ENCODE data around the gene DCBLD2. TPM values are rescaled to one million over a fixed set of nuclear protein-coding genes. Genes with fewer than 3 reads are reported as not detected.

Gene DCBLD2
- total and polyA plus RNA-seq, 2 donors (not counting 3 experiments of a cell fraction or from before 2014, with no cell fraction given) = 28.7 to 77.3 TPM

- dilution Hi-C loops (cut with MboI; ENCODE audit: extremely low pct_ligation_motif_present, low sequenced_read_pairs) = no loop called here
- Histone ChIP-seq H4K20me1 (replicated peaks; ENCODE audit: control insufficient read depth, extremely low read depth, insufficient read depth, low read length) (no peaks in the 10 kb centered on the region), H3K4me2 (ENCODE audit: insufficient read depth, low read length) (no peak overlapping the region), H3K4me3 (replicated peaks in 1 of 3; ENCODE audit: insufficient read depth in 1 of 3, low read depth in 1 of 3, low read length in 3 of 3) (no peak overlapping the region), H3K4me1 (ENCODE audit: control insufficient read depth, extremely low read depth, insufficient read depth, low read length) (no peaks in the 10 kb centered on the region), H3K36me3 (ENCODE audit: control insufficient read depth in 2 of 2, extremely low read depth in 1 of 2, insufficient read depth in 2 of 2, low read length in 2 of 2) (no peaks in the 10 kb centered on the region), H3K9me3 (replicated peaks; ENCODE audit: control insufficient read depth, insufficient read depth, low read length) (no peaks in the 10 kb centered on the region), H3K9ac (replicated peaks; ENCODE audit: extremely low read depth, insufficient read depth, low read length) (no peak overlapping the region), H2AFZ (ENCODE audit: low read depth, low read length) (no peak overlapping the region), H3K9me1 (replicated peaks; ENCODE audit: control insufficient read depth, extremely low read depth, insufficient read depth, low read length) (no peaks in the 10 kb centered on the region), H3K79me2 (ENCODE audit: control insufficient read depth, insufficient read depth, low read length) (no peaks in the 10 kb centered on the region), H3K27ac (ENCODE audit: insufficient read depth, low read depth, low read length) (no peak overlapping the region), H3K27me3 (ENCODE audit: control insufficient read depth in 2 of 2, insufficient read depth in 2 of 2, low read length in 2 of 2) (no peaks in the 10 kb centered on the region)
- TF ChIP-seq MAX (IDR thresholded peaks at IDR 0.05; ENCODE audit: insufficient read depth, insufficient read length) (no peak), POLR2A (IDR thresholded peaks at IDR 0.05; ENCODE audit: low read depth, low read length) (no peak), POLR2AphosphoS5 (IDR thresholded peaks at IDR 0.05; ENCODE audit: insufficient read depth, low read depth, low read length) (no peak), CTCF (IDR thresholded peaks at IDR 0.05; ENCODE audit: extremely low read depth in 1 of 2, insufficient read depth in 1 of 2, low read depth in 1 of 2, low read length in 2 of 2) (no peak), MYC (IDR thresholded peaks at IDR 0.05; ENCODE audit: low read depth, low read length) (no peak), JUN (IDR thresholded peaks at IDR 0.05; ENCODE audit: borderline replicate concordance, insufficient read depth, insufficient read length, low read depth) (no peak), FOS (IDR thresholded peaks at IDR 0.05; ENCODE audit: borderline replicate concordance, insufficient read depth, low read length) (no peak), GATA2 (IDR thresholded peaks at IDR 0.05; ENCODE audit: insufficient read depth, insufficient read length, low read depth, low read length) (no peak), EZH2 (IDR thresholded peaks at IDR 0.05; ENCODE audit: borderline replicate concordance, low read depth, low read length, severe bottlenecking) (no peak)
- POLR2A ChIA-PET = no interaction called here
- intact Hi-C loops (cut with micrococcal nuclease) = no loop called here
- CTCF ChIA-PET = no interaction called here
- no TSS peak for BruUV-seq (replicated peaks)
- no peak for FAIRE-seq
- DNase-seq (ENCODE audit: low read depth, low spot score) = no peak
Observed at GRCh38 chr3:98930413-98930812, 28.9 kb upstream of the DCBLD2 start.
